Hepatocyte (in vitro differentiated cells): Measurements from ENCODE around the gene IPPK. TPM values are rescaled to one million over a fixed set of nuclear protein-coding genes. Genes with fewer than 3 reads are reported as not detected.

ENCODE experiments used
- DNase-seq: peaks from one replicate; pipeline ENCODE4 v3.0.0-alpha.2; 2016; ENCODE audit warnings: low spot score
- H2AFZ ChIP-seq: fragments of 200-600 bp; sonication (generic); 2 replicates; pipeline ENCODE4 v1.6.0; 2016; ENCODE audit warnings: antibody characterized with exemption, mild to moderate bottlenecking
- H3K27ac ChIP-seq: fragments of 200-600 bp; sonication (generic); 2 replicates; pipeline ENCODE4 v1.5.1; 2016; ENCODE audit warnings: mild to moderate bottlenecking
- H3K27me3 ChIP-seq: fragments of 200-600 bp; sonication (generic); 2 replicates; pipeline ENCODE4 v1.6.1; 2016
- H3K36me3 ChIP-seq: fragments of 200-600 bp; sonication (generic); replicated peaks from 2 replicates; pipeline ENCODE4 v1.5.1; 2016; ENCODE audit warnings: low read depth; ENCODE audit not compliant: insufficient read depth
- H3K4me1 ChIP-seq: fragments of 200-600 bp; sonication (generic); 2 replicates; pipeline ENCODE4 v1.5.1; 2016; ENCODE audit warnings: mild to moderate bottlenecking, moderate library complexity; ENCODE audit not compliant: insufficient read depth
- H3K4me2 ChIP-seq: fragments of 200-600 bp; sonication (generic); 2 replicates; pipeline ENCODE4 v1.6.0; 2016
- H3K4me3 ChIP-seq: fragments of 200-600 bp; sonication (generic); 2 replicates; pipeline ENCODE4 v1.5.1; 2016; ENCODE audit warnings: mild to moderate bottlenecking
- H3K79me2 ChIP-seq: fragments of 200-600 bp; sonication (generic); 2 replicates; pipeline ENCODE4 v1.6.0; 2017; ENCODE audit warnings: mild to moderate bottlenecking
- H3K9me2 ChIP-seq: fragments of 200-600 bp; sonication (generic); replicated peaks from 2 replicates; pipeline ENCODE4 v1.6.0; 2017; ENCODE audit warnings: mild to moderate bottlenecking; ENCODE audit not compliant: insufficient read depth
- H3K9me3 ChIP-seq: fragments of 200-600 bp; sonication (generic); 2 replicates; pipeline ENCODE4 v1.5.1; 2016; ENCODE audit warnings: low read depth, mild to moderate bottlenecking
- H4K20me1 ChIP-seq: fragments of 200-600 bp; sonication (generic); 2 replicates; pipeline ENCODE4 v1.6.0; 2016; ENCODE audit warnings: mild to moderate bottlenecking; ENCODE audit not compliant: insufficient read depth, poor library complexity, severe bottlenecking
- CTCF ChIP-seq: fragments of 200-600 bp; sonication (generic); IDR thresholded peaks from 2 replicates; pipeline ENCODE4 v1.5.1; 2016; ENCODE audit warnings: antibody characterized with exemption, mild to moderate bottlenecking; ENCODE audit not compliant: poor library complexity
- EZH2 ChIP-seq: fragments of 200-600 bp; sonication (generic); IDR thresholded peaks from 2 replicates; pipeline ENCODE4 v1.6.1; 2016; ENCODE audit warnings: antibody characterized with exemption, mild to moderate bottlenecking, borderline replicate concordance
- EZH2phosphoT487 ChIP-seq: fragments of 200-600 bp; sonication (generic); IDR thresholded peaks from one replicate; pipeline ENCODE4 v1.6.1; 2018; ENCODE audit warnings: antibody characterized with exemption, mild to moderate bottlenecking, low read depth, moderate library complexity; ENCODE audit not compliant: unreplicated experiment, severe bottlenecking
- WGBS: methylation state at CpG from one replicate; pipeline ENCODE4 v1.1.6; 2016; ENCODE audit warnings: low lambda C conversion rate; ENCODE audit errors: missing lambda C conversion rate; 5-methylcytosine and 5-hydroxymethylcytosine counted together
- polyA plus RNA-seq: library from polyadenylated mRNA; unstranded; fragments of >200 nt; fragmentation: Nextera tagmentation; extraction: Ambion mirVana; gene quantifications from 2 replicates; pipeline ENCODE4 v1.2.1, GENCODE V29; 2016
- total RNA-seq: library from RNA; depleted of rRNA; stranded (reverse); fragments of >200 nt; gene quantifications from 2 replicates; pipeline ENCODE4 v1.2.3, GENCODE V29; 2014

The IPPK gene
- total and polyA plus RNA-seq, 2 experiments from 2014 or later: 8.5 to 15.6 TPM

- TF ChIP-seq CTCF (no peak), EZH2 (no peak), EZH2phosphoT487 (no peak)
- Histone ChIP-seq H3K27me3 (no peaks in the 10 kb centered on the region), H3K4me1 (peaks cover 12% of the 10 kb centered on the region), H3K4me3 (peak overlapping the region; percentile 44), H3K79me2 (peaks cover 29% of the 10 kb centered on the region), H2AFZ (no peak overlapping the region), H3K27ac (peak overlapping the region; percentile 91), H3K36me3 (no peaks in the 10 kb centered on the region), H3K4me2 (peak overlapping the region; percentile 81), H3K9me2 (no peaks in the 10 kb centered on the region), H4K20me1 (peaks cover 10% of the 10 kb centered on the region), H3K9me3 (no peaks in the 10 kb centered on the region)
- WGBS: 83% methylated on average over 4 of the region's 4 CpGs
- peak; percentile 47 for DNase-seq
Observed at GRCh38 chr9:92671323-92671722, 1.4 kb upstream of the IPPK start.

GRCh38 chr9:92669527-92669889 is 423 bp downstream of the IPPK start:
- no peaks in the 10 kb centered on the region for H3K27me3 ChIP-seq
- H3K36me3 ChIP-seq: no peaks in the 10 kb centered on the region
- WGBS: under 1% methylated on average over 16 of the region's 29 CpGs
- peaks cover 12% of the 10 kb centered on the region for H3K4me1 ChIP-seq
- peak overlapping the region; percentile 94 for H3K27ac ChIP-seq
- H3K4me2 ChIP-seq: peak overlapping the region; percentile 96
- peak; percentile 57 for DNase-seq
- H3K9me3 ChIP-seq: no peaks in the 10 kb centered on the region
- peaks cover 47% of the 10 kb centered on the region for H3K79me2 ChIP-seq
- H2AFZ ChIP-seq: peak overlapping the region; percentile 81
- H3K4me3 ChIP-seq: peak overlapping the region; percentile 38
- no peaks in the 10 kb centered on the region for H3K9me2 ChIP-seq
- peaks cover 16% of the 10 kb centered on the region for H4K20me1 ChIP-seq
- TF ChIP-seq EZH2 (no peak), EZH2phosphoT487 (no peak), CTCF (no peak)

GRCh38 chr9:92668746-92669526 is 995 bp downstream of the IPPK start:
- Histone ChIP-seq H3K79me2 (peaks cover 52% of the 10 kb centered on the region), H3K27ac (peak overlapping the region; percentile 94), H3K27me3 (no peaks in the 10 kb centered on the region), H3K4me2 (peak overlapping the region; percentile 96), H3K36me3 (no peaks in the 10 kb centered on the region), H3K4me3 (peak overlapping the region; percentile 38), H3K9me2 (no peaks in the 10 kb centered on the region), H3K9me3 (no peaks in the 10 kb centered on the region), H3K4me1 (peaks cover 12% of the 10 kb centered on the region), H2AFZ (peak overlapping the region; percentile 81), H4K20me1 (peaks cover 18% of the 10 kb centered on the region)
- peak; percentile 77 for DNase-seq
- no peak for TF ChIP-seq EZH2phosphoT487
- no peak for TF ChIP-seq CTCF
- no peak for TF ChIP-seq EZH2
- WGBS: 18% methylated on average over 14 of the region's 14 CpGs
